Measurements from ENCODE around the gene NCS1. TPM values are rescaled to one million over a fixed set of nuclear protein-coding genes. Genes with fewer than 3 reads are reported as not detected.
A peak's percentile ranks its signal among the peaks of the same experiment; 100 is the strongest.

The NCS1 gene
- total and polyA plus RNA-seq, 2 of the 8 experiments (the other 6 are each of a cell fraction or from before 2014, with no cell fraction given) = 34.7 to 47.6 TPM

DNA sequence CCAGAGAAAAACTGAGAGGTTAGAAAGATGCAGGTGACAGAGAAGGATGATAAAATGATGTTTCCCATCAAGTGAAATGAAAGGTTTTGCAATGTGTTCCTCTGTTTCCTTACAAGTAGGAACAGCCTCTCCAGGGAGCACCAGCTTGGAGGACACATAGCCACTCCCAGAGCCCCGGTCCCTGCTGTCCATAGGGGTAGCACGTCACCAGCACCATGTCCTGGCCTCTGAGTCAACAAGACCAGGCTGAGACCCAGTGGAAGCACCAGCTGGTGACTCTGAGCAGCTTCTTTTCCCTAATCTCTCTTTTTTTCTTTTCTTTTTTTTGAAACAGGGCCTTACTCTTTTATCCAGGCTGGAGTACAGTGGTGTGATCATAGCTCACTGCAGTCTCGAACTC lies 73.9 kb downstream of the NCS1 start:
- Histone ChIP-seq H3K14ac (ENCODE audit: insufficient read length) (no peak overlapping the region), H2BK120ac (replicated peaks; ENCODE audit: low read depth, low read length) (no peak overlapping the region), H2AK5ac (ENCODE audit: low read depth, low read length) (no peak overlapping the region), H3K4me1 (replicated peaks in 1 of 4; ENCODE audit: control insufficient read depth in 3 of 4, insufficient read depth in 4 of 4, low read length in 3 of 4) (peaks cover 0 to 5% (median 2%) of the 10 kb centered on the region in 4 experiments; a peak in 2 of 7 replicates), H3K23me2 (ENCODE audit: low read depth, low read length) (no peaks in the 10 kb centered on the region; the same call in 1 of the 2 replicates), H3K79me1 (ENCODE audit: low read depth, low read length) (no peaks in the 10 kb centered on the region), H3K4me3 (ENCODE audit: extremely low read depth in 1 of 4, insufficient read depth in 2 of 4, low read depth in 3 of 4, low read length in 4 of 4) (no peak overlapping the region), H3K36me3 (ENCODE audit: control insufficient read depth in 2 of 4, insufficient read depth in 4 of 4, low read length in 3 of 4) (no peaks in the 10 kb centered on the region), H3K9ac (replicated peaks in 1 of 4; ENCODE audit: extremely low read depth in 1 of 4, low read depth in 3 of 4, low read length in 3 of 4) (no peak overlapping the region), H3K27me3 (replicated peaks in 1 of 4; ENCODE audit: control insufficient read depth in 3 of 4, extremely low read depth in 1 of 4, insufficient read depth in 3 of 4, low read length in 3 of 4) (peaks cover 0 to 4% (median 0%) of the 10 kb centered on the region in 4 experiments; a peak in 2 of 7 replicates), H3K18ac (ENCODE audit: extremely low read depth, low read length) (no peak overlapping the region), H3K9me3 (ENCODE audit: insufficient read depth in 2 of 2, low read depth in 1 of 2, low read length in 1 of 2) (no peaks in the 10 kb centered on the region), H3K56ac (replicated peaks; ENCODE audit: insufficient read length, low read depth, low read length) (no peak overlapping the region), H2BK12ac (ENCODE audit: low read depth, low read length) (no peak overlapping the region), H3K4me2 (ENCODE audit: insufficient read depth in 1 of 2, low read depth in 2 of 2, low read length in 2 of 2) (no peak overlapping the region), H3K4ac (replicated peaks; ENCODE audit: insufficient read length, low read depth, low read length) (no peak overlapping the region), H3K27ac (ENCODE audit: low read depth, low read length) (no peak overlapping the region), H4K8ac (ENCODE audit: extremely low read depth, insufficient read depth, low read length) (no peak overlapping the region), H4K91ac (replicated peaks; ENCODE audit: insufficient read length, low read length) (no peak overlapping the region), H3K23ac (ENCODE audit: insufficient read length) (no peak overlapping the region), H2BK15ac (ENCODE audit: low read length) (0 out of 2 replicates have a peak overlapping the region, but pooled peaks have one; percentile 16), H4K20me1 (replicated peaks in 1 of 2; ENCODE audit: control insufficient read depth in 1 of 2, insufficient read depth in 2 of 2, low read length in 2 of 2) (no peaks in the 10 kb centered on the region), H2AFZ (ENCODE audit: low read length) (no peak overlapping the region), H4K5ac (ENCODE audit: insufficient read length, low read depth, low read length) (no peak overlapping the region), H2BK5ac (ENCODE audit: low read depth, low read length) (no peak overlapping the region), H2BK20ac (ENCODE audit: low read length) (no peak overlapping the region), H3K79me2 (ENCODE audit: control insufficient read depth in 1 of 2, insufficient read depth in 2 of 2, low read length in 2 of 2) (no peaks in the 10 kb centered on the region)
- 93% methylated on average over 3 of the region's 3 CpGs; no CpG with 5 or more reads in 1 of the 2 experiments for WGBS, 2 experiments (ENCODE audit: extremely low coverage in 1 of 2, insufficient coverage in 1 of 2, insufficient read length in 1 of 2, insufficient replicate concordance in 2 of 2, low coverage in 1 of 2, low lambda C conversion rate in 2 of 2, missing lambda C conversion rate in 1 of 2)
- DNase-seq (ENCODE audit: low read depth in 1 of 2, low spot score in 2 of 2) (no peak), FAIRE-seq (no peak)
- CTCF ChIA-PET (ENCODE audit: partially characterized antibody) = interaction anchor here (1.0 to 10.0 kb wide), 12 partner anchors 9 to 139 kb away, joined by 3 to 63 read pairs (median 4); no protein-coding TSS in a partner anchor
- POLR2A ChIA-PET (ENCODE audit: partially characterized antibody) = no interaction called here
- TF ChIP-seq EP300 (IDR thresholded peaks at IDR 0.05; ENCODE audit: borderline replicate concordance in 1 of 2, low read depth in 2 of 2, low read length in 2 of 2) = no peak
- no peak for TF ChIP-seq RNF2 (IDR thresholded peaks at IDR 0.05; ENCODE audit: borderline replicate concordance, low read depth, low read length, missing control alignments, poor library complexity, severe bottlenecking)
- TF ChIP-seq CHD1 (IDR thresholded peaks at IDR 0.05; ENCODE audit: low read depth, low read length) = no peak
- no peak for TF ChIP-seq GABPA (IDR thresholded peaks at IDR 0.05; ENCODE audit: borderline replicate concordance, insufficient read depth, low read length)
- TF ChIP-seq TBP (IDR thresholded peaks at IDR 0.05; ENCODE audit: low read depth, low read length) = no peak
- TF ChIP-seq NANOG (IDR thresholded peaks at IDR 0.05; ENCODE audit: insufficient read depth, low read depth, low read length, poor library complexity, severe bottlenecking) = no peak
- no peak for TF ChIP-seq SRF (IDR thresholded peaks at IDR 0.05; ENCODE audit: low read depth, low read length)
- no peak for TF ChIP-seq GTF2F1 (IDR thresholded peaks at IDR 0.05; ENCODE audit: borderline replicate concordance, low read depth, low read length)
- TF ChIP-seq SP4 (IDR thresholded peaks at IDR 0.05; ENCODE audit: low read length) = no peak
- TF ChIP-seq ASH2L (IDR thresholded peaks at IDR 0.05; ENCODE audit: low read length) = no peak
- TF ChIP-seq JUN (IDR thresholded peaks at IDR 0.05; ENCODE audit: low read depth, low read length) = no peak
- no peak for TF ChIP-seq CBX5 (IDR thresholded peaks at IDR 0.05; ENCODE audit: low read depth, low read length)
- no peak for TF ChIP-seq ZNF274 (IDR thresholded peaks at IDR 0.05; ENCODE audit: borderline replicate concordance, extremely low read depth, low read length)

Measured in H1 (cell line).